H1 (cell line): ENCODE results near the gene SLC24A4. TPM values are rescaled to one million over a fixed set of nuclear protein-coding genes. Genes with fewer than 3 reads are reported as not detected.

Experiments used
- CTCF ChIA-PET: fragments of 300-600 bp; sonication (Branson Sonifier 250); formaldehyde crosslinking; loops from one replicate; lab custom pipeline; 2021; ENCODE audit not compliant: partially characterized antibody; lab: Charles Lee
- POLR2A ChIA-PET: fragments of 300-600 bp; sonication (Branson Sonifier 250); formaldehyde crosslinking; loops from one replicate; lab custom pipeline; 2021; ENCODE audit warnings: inconsistent platforms; ENCODE audit not compliant: partially characterized antibody; lab: Charles Lee
- DNase-seq, 2 experiments: peaks; one replicate each; pipeline versions ENCODE4 v3.0.0 to v3.0.0-alpha.2; 2010 to 2022; ENCODE audit warnings: low spot score in 2 of 2, low read depth in 1 of 2, mixed read lengths in 1 of 2
- FAIRE-seq: peaks from 2 replicates; lab custom pipeline; 2011; peaks lifted over from hg19 to GRCh38; lab: Jason Lieb, UNC
- H2AFZ ChIP-seq: 2 replicates; pipeline ENCODE4 v1.8.1; 2012; ENCODE audit warnings: low read length, inconsistent platforms
- H2AK5ac ChIP-seq: 2 replicates; pipeline ENCODE4 v1.6.1; 2013; ENCODE audit warnings: low read depth, low read length
- H2BK120ac ChIP-seq: replicated peaks from 2 replicates; pipeline ENCODE3; 2013; ENCODE audit warnings: low read depth, low read length, inconsistent platforms
- H2BK12ac ChIP-seq: 2 replicates; pipeline ENCODE4 v1.6.1; 2013; ENCODE audit warnings: low read depth, low read length
- H2BK15ac ChIP-seq: 2 replicates; pipeline ENCODE4 v1.6.1; 2013; ENCODE audit warnings: low read length
- H2BK20ac ChIP-seq: 2 replicates; pipeline ENCODE4 v1.6.1; 2013; ENCODE audit warnings: low read length
- H2BK5ac ChIP-seq: 2 replicates; pipeline ENCODE4 v1.6.1; 2013; ENCODE audit warnings: low read depth, low read length
- H3K14ac ChIP-seq: 2 replicates; pipeline ENCODE4 v1.6.1; 2013; ENCODE audit warnings: inconsistent platforms; ENCODE audit not compliant: insufficient read length
- H3K18ac ChIP-seq: 2 replicates; pipeline ENCODE4 v1.6.1; 2013; ENCODE audit warnings: low read length; ENCODE audit errors: extremely low read depth
- H3K23ac ChIP-seq: 2 replicates; pipeline ENCODE4 v1.6.1; 2013; ENCODE audit warnings: inconsistent platforms; ENCODE audit not compliant: insufficient read length
- H3K23me2 ChIP-seq: 2 replicates; pipeline ENCODE4 v1.6.1; 2013; ENCODE audit warnings: low read depth, low read length
- H3K27ac ChIP-seq: 2 replicates; pipeline ENCODE4 v1.6.1; 2011; ENCODE audit warnings: low read depth, low read length, inconsistent platforms
- H3K27me3 ChIP-seq, 4 experiments: replicated peaks in 1 of 4; 1 replicate in 1 of 4; 2 replicates in 3 of 4; pipeline versions ENCODE4 v1.6.1 to v1.8.1; 2011 to 2013; ENCODE audit warnings: low read length in 3 of 4, mild to moderate bottlenecking in 3 of 4, inconsistent platforms in 2 of 4, mixed read lengths in 2 of 4, moderate library complexity in 1 of 4; ENCODE audit not compliant: control insufficient read depth in 3 of 4, insufficient read depth in 3 of 4; ENCODE audit errors: extremely low read depth in 1 of 4
- H3K36me3 ChIP-seq, 4 experiments: 2 replicates each; pipeline versions ENCODE4 v1.6.1 to v1.8.1; 2011 to 2013; ENCODE audit warnings: mild to moderate bottlenecking in 4 of 4, low read length in 3 of 4, moderate library complexity in 2 of 4, control low read depth in 1 of 4, inconsistent platforms in 1 of 4; ENCODE audit not compliant: insufficient read depth in 4 of 4, control insufficient read depth in 2 of 4
- H3K4ac ChIP-seq: replicated peaks from 2 replicates; pipeline ENCODE3; 2013; ENCODE audit warnings: low read length, low read depth, mixed read lengths, inconsistent platforms; ENCODE audit not compliant: insufficient read length
- H3K4me1 ChIP-seq, 4 experiments: replicated peaks in 1 of 4; 1 replicate in 1 of 4; 2 replicates in 3 of 4; pipeline versions ENCODE4 v1.6.1 to v1.8.1; 2011 to 2013; ENCODE audit warnings: low read length in 3 of 4, inconsistent platforms in 2 of 4, mixed read lengths in 1 of 4; ENCODE audit not compliant: insufficient read depth in 4 of 4, control insufficient read depth in 3 of 4
- H3K4me2 ChIP-seq, 2 experiments: 2 replicates each; pipeline versions ENCODE4 v1.6.1 to v1.8.1; 2011 to 2013; ENCODE audit warnings: low read depth in 2 of 2, low read length in 2 of 2, control low read depth in 1 of 2, inconsistent platforms in 1 of 2, mild to moderate bottlenecking in 1 of 2; ENCODE audit not compliant: insufficient read depth in 1 of 2
- H3K4me3 ChIP-seq, 4 experiments: fragments of 200-600, 300-600 bp in 1 of 4; sonication (generic), shearing (Covaris generic), sonication (Bioruptor Twin) in 1 of 4; 2 replicates each; pipeline versions ENCODE4 v1.5.1 to v1.8.1; 2011 to 2016; ENCODE audit warnings: low read length in 4 of 4, low read depth in 3 of 4, control low read depth in 2 of 4, inconsistent platforms in 2 of 4, mild to moderate bottlenecking in 2 of 4, mixed read lengths in 1 of 4, moderate library complexity in 1 of 4; ENCODE audit not compliant: insufficient read depth in 2 of 4; ENCODE audit errors: extremely low read depth in 1 of 4
- H3K56ac ChIP-seq: replicated peaks from 2 replicates; pipeline ENCODE3; 2013; ENCODE audit warnings: low read depth, mild to moderate bottlenecking, mixed read lengths, low read length, inconsistent platforms; ENCODE audit not compliant: insufficient read length
- H3K79me1 ChIP-seq: 2 replicates; pipeline ENCODE4 v1.6.1; 2013; ENCODE audit warnings: low read depth, low read length, control low read depth
- H3K79me2 ChIP-seq, 2 experiments: 2 replicates each; pipeline versions ENCODE4 v1.6.1 to v1.8.1; 2012 to 2013; ENCODE audit warnings: low read length in 2 of 2, mild to moderate bottlenecking in 2 of 2, inconsistent platforms in 1 of 2; ENCODE audit not compliant: insufficient read depth in 2 of 2, control insufficient read depth in 1 of 2
- H3K9ac ChIP-seq, 4 experiments: replicated peaks in 1 of 4; 1 replicate in 1 of 4; 2 replicates in 3 of 4; pipeline versions ENCODE4 v1.6.1 to v1.8.1; 2011 to 2013; ENCODE audit warnings: low read depth in 3 of 4, low read length in 3 of 4, control low read depth in 2 of 4, mild to moderate bottlenecking in 2 of 4, moderate library complexity in 2 of 4, inconsistent platforms in 1 of 4; ENCODE audit errors: extremely low read depth in 1 of 4
- H3K9me3 ChIP-seq, 2 experiments: 2 replicates each; pipeline versions ENCODE4 v1.6.1 to v1.8.1; 2012 to 2013; ENCODE audit warnings: mild to moderate bottlenecking in 2 of 2, moderate library complexity in 2 of 2, control low read depth in 1 of 2, inconsistent platforms in 1 of 2, low read depth in 1 of 2, low read length in 1 of 2, mixed read lengths in 1 of 2; ENCODE audit not compliant: insufficient read depth in 2 of 2
- H4K20me1 ChIP-seq, 2 experiments: replicated peaks in 1 of 2; 2 replicates each; pipeline versions ENCODE3 to v1.8.1; 2011 to 2013; ENCODE audit warnings: inconsistent platforms in 2 of 2, low read length in 2 of 2, mild to moderate bottlenecking in 1 of 2; ENCODE audit not compliant: insufficient read depth in 2 of 2, control insufficient read depth in 1 of 2
- H4K5ac ChIP-seq: 2 replicates; pipeline ENCODE4 v1.6.1; 2013; ENCODE audit warnings: low read length, low read depth, mixed read lengths, inconsistent platforms; ENCODE audit not compliant: insufficient read length
- H4K8ac ChIP-seq: 2 replicates; pipeline ENCODE4 v1.8.0; 2013; ENCODE audit warnings: mild to moderate bottlenecking, moderate library complexity, low read length, inconsistent platforms; ENCODE audit not compliant: insufficient read depth; ENCODE audit errors: extremely low read depth
- H4K91ac ChIP-seq: replicated peaks from 2 replicates; pipeline ENCODE3; 2013; ENCODE audit warnings: low read length, mixed read lengths, inconsistent platforms; ENCODE audit not compliant: insufficient read length
- CEBPB ChIP-seq: IDR thresholded peaks from 2 replicates; pipeline ENCODE4 v1.6.1; 2012; ENCODE audit warnings: low read depth, low read length
- MAFK ChIP-seq: IDR thresholded peaks from 2 replicates; pipeline ENCODE4 v1.6.1; 2012; ENCODE audit warnings: low read depth, mild to moderate bottlenecking, improper control_type of control experiment, low read length
- NRF1 ChIP-seq: IDR thresholded peaks from 2 replicates; pipeline ENCODE4 v1.6.1; 2011; ENCODE audit warnings: mild to moderate bottlenecking, low read depth, low read length, improper control_type of control experiment
- PHF8 ChIP-seq: fragments of 200-600 bp; sonication (generic); conservative IDR thresholded peaks from 2 replicates; pipeline ENCODE4 v1.7.1; 2012; ENCODE audit warnings: low read depth, mild to moderate bottlenecking, inconsistent platforms, low read length, moderate library complexity
- POU5F1 ChIP-seq: IDR thresholded peaks from 2 replicates; pipeline ENCODE4 v1.6.1; 2011; ENCODE audit warnings: low read depth, mild to moderate bottlenecking, low read length, moderate library complexity
- SIX5 ChIP-seq: IDR thresholded peaks from 2 replicates; pipeline ENCODE4 v1.6.1; 2011; ENCODE audit warnings: mild to moderate bottlenecking, low read depth, low read length
- SRF ChIP-seq: IDR thresholded peaks from 2 replicates; pipeline ENCODE4 v1.6.1; 2011; ENCODE audit warnings: mild to moderate bottlenecking, low read depth, low read length, moderate library complexity
- TEAD4 ChIP-seq: IDR thresholded peaks from 2 replicates; pipeline ENCODE4 v1.6.1; 2012; ENCODE audit warnings: low read depth, low read length, inconsistent platforms, mixed read lengths
- WGBS, 2 experiments: shearing (Covaris generic) in 1 of 2; methylation state at CpG; one replicate each; pipeline versions ENCODE4 v1.1.6 to v1.1.7; 2013 to 2015; ENCODE audit warnings: low lambda C conversion rate in 2 of 2, mixed read lengths in 2 of 2, inconsistent platforms in 1 of 2, low coverage in 1 of 2, missing lambda C conversion rate in 1 of 2; ENCODE audit not compliant: insufficient replicate concordance in 2 of 2, insufficient coverage in 1 of 2, insufficient read length in 1 of 2; ENCODE audit errors: extremely low coverage in 1 of 2, missing lambda C conversion rate in 1 of 2; 5-methylcytosine and 5-hydroxymethylcytosine counted together
- polyA plus RNA-seq, 7 experiments: library from polyadenylated mRNA; depleted of rRNA in 3 of 7; stranded (reverse) in 5 of 7; unstranded in 2 of 7; fragments of >200 nt in 5 of 7; fragments of 200-250 nt in 2 of 7; gene quantifications; 1 replicate in 5 of 7; 2 replicates in 1 of 7; 4 replicates in 1 of 7; pipeline versions ENCODE4 v1.2.1 to v1.2.3, GENCODE V29; 2011 to 2013; ENCODE audit warnings: missing spikeins in 2 of 7, mixed read lengths in 2 of 7
- total RNA-seq: library from RNA; stranded (reverse); fragmentation: NEBNext Ultra II Directional; extraction: Animal tissue kit (Norgen Biotek cat#: 25700); gene quantifications from 2 replicates; pipeline ENCODE4 v1.2.1, GENCODE V29; 2021
- TF ChIP-seq, protein P1 (sequence below): IDR thresholded peaks from 2 replicates; pipeline ENCODE4 v1.6.1; 2011; ENCODE audit warnings: low read length, improper control_type of control experiment
- TF ChIP-seq, protein P2 (sequence below): IDR thresholded peaks from 2 replicates; pipeline ENCODE4 v1.6.1; 2012; ENCODE audit warnings: inconsistent platforms

SLC24A4 gene
- total and polyA plus RNA-seq, 2 of the 8 experiments (the other 6 are each of a cell fraction or from before 2014, with no cell fraction given) = 0.27 to 0.89 TPM

DNA sequence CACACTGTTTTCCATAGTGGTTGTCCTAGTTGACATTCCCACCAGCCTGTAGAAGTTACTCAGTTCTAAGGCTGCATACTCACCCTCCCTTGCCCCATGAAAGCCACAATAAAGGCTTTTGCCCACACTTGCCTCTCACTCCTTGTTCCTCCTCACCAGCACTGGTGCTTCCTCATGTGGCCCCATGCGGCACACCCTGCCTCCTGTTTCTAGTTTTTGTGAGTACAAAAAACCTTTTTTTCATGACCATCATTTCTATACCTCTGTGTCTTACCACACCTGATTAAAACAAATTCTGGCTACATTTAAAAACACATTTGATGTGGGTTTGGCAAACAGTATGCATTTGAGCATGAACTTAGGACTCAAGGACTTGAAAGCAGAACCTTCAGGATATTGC, 149.9 kb downstream of the SLC24A4 start:
- FAIRE-seq (no peak), DNase-seq (peak in 1 of 2 experiments; percentile 27)
- Histone ChIP-seq H3K27me3 (no peaks in the 10 kb centered on the region), H3K4me3 (no peak overlapping the region), H2AFZ (no peak overlapping the region), H3K79me1 (no peaks in the 10 kb centered on the region; the same call in 1 of the 2 replicates), H3K14ac (no peak overlapping the region), H3K9me3 (no peaks in the 10 kb centered on the region; a peak in 1 of 4 replicates), H2BK20ac (peak overlapping the region; percentile 16; the same call in 1 of the 2 replicates), H2AK5ac (no peak overlapping the region), H4K91ac (peak overlapping the region; percentile 88), H3K23me2 (no peaks in the 10 kb centered on the region), H3K36me3 (no peaks in the 10 kb centered on the region), H2BK120ac (peak overlapping the region; percentile 91), H2BK5ac (peak overlapping the region; percentile 68; the same call in 1 of the 2 replicates), H3K79me2 (no peaks in the 10 kb centered on the region), H3K4me1 (peaks cover 5 to 14% (median 12%) of the 10 kb centered on the region in 4 experiments; a peak in 6 of 7 replicates), H4K5ac (no peak overlapping the region), H3K27ac (no peak overlapping the region), H2BK15ac (no peak overlapping the region), H2BK12ac (peak overlapping the region; percentile 29; the same call in 1 of the 2 replicates), H3K56ac (no peak overlapping the region), H3K4ac (peak overlapping the region; percentile 84), H3K9ac (no peak overlapping the region), H3K4me2 (no peak overlapping the region), H3K23ac (no peak overlapping the region), H4K20me1 (no peaks in the 10 kb centered on the region), H4K8ac (no peak overlapping the region), H3K18ac (no peak overlapping the region)
- CTCF ChIA-PET = interaction anchor here (0.6 to 2.9 kb wide), 6 partner anchors 8 to 140 kb away, joined by 3 to 21 read pairs (median 4); no protein-coding TSS in a partner anchor
- POLR2A ChIA-PET = no interaction called here
- WGBS, 2 experiments = 92% methylated on average over 1 of the region's 1 CpG; no CpG with 5 or more reads in 1 of the 2 experiments
- TF ChIP-seq PHF8 = no peak
- TF ChIP-seq CEBPB = no peak
- no peak for TF ChIP-seq SIX5
- TF ChIP-seq NRF1 = no peak
- TF ChIP-seq POU5F1 = no peak
- no peak for TF ChIP-seq TEAD4
- TF ChIP-seq MAFK = no peak
- TF ChIP-seq, protein P1, sequence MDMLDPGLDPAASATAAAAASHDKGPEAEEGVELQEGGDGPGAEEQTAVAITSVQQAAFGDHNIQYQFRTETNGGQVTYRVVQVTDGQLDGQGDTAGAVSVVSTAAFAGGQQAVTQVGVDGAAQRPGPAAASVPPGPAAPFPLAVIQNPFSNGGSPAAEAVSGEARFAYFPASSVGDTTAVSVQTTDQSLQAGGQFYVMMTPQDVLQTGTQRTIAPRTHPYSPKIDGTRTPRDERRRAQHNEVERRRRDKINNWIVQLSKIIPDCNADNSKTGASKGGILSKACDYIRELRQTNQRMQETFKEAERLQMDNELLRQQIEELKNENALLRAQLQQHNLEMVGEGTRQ = no peak
- TF ChIP-seq SRF = no peak
- TF ChIP-seq, protein P2, sequence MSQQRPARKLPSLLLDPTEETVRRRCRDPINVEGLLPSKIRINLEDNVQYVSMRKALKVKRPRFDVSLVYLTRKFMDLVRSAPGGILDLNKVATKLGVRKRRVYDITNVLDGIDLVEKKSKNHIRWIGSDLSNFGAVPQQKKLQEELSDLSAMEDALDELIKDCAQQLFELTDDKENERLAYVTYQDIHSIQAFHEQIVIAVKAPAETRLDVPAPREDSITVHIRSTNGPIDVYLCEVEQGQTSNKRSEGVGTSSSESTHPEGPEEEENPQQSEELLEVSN = no peak
